Erythroblast (primary cell): Measurements from ENCODE around the gene HPCAL1.

Experiments used
- GATA1 ChIP-seq: IDR thresholded peaks from 2 replicates; pipeline ENCODE4 v1.6.1; 2011; ENCODE audit warnings: low read depth, mild to moderate bottlenecking, control low read depth, low read length, moderate library complexity
- POLR2A ChIP-seq: IDR thresholded peaks from 2 replicates; pipeline ENCODE4 v1.6.1; 2011; ENCODE audit warnings: mild to moderate bottlenecking, low read length

DNA sequence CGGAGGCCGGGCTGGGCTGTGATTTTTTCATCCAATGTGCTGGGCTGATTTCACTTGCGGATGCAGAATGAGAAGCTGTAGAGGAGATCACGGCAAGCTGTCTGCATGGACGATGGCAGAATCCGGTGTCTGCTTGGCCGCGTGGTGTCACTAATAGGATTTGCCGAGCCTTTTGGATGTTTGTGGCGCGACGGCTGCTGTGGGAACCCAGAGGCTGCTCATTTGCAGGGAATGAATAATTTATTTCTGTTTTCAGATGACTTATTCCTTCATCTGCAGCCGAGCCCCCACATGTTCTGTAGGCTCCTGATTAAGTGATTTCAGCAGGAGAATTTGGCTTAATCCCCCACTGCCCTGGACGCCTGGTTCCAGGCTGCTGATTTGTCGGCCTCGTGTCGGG lies 82.8 kb downstream of the HPCAL1 start:
- no peak for TF ChIP-seq POLR2A
- TF ChIP-seq GATA1 = no peak
